Medulla oblongata (tissue), 1 donor: ENCODE measurements around the gene HOXA9.

ENCODE experiments used
- DNase-seq: peaks from one replicate; pipeline ENCODE4 v3.0.0-alpha.2; 2015; ENCODE audit errors: extremely low spot score

Gene HOXA9

GRCh38 chr7:27188386-27189294 lies 23.3 kb upstream of the HOXA9 start:
- no peak for DNase-seq

DNA sequence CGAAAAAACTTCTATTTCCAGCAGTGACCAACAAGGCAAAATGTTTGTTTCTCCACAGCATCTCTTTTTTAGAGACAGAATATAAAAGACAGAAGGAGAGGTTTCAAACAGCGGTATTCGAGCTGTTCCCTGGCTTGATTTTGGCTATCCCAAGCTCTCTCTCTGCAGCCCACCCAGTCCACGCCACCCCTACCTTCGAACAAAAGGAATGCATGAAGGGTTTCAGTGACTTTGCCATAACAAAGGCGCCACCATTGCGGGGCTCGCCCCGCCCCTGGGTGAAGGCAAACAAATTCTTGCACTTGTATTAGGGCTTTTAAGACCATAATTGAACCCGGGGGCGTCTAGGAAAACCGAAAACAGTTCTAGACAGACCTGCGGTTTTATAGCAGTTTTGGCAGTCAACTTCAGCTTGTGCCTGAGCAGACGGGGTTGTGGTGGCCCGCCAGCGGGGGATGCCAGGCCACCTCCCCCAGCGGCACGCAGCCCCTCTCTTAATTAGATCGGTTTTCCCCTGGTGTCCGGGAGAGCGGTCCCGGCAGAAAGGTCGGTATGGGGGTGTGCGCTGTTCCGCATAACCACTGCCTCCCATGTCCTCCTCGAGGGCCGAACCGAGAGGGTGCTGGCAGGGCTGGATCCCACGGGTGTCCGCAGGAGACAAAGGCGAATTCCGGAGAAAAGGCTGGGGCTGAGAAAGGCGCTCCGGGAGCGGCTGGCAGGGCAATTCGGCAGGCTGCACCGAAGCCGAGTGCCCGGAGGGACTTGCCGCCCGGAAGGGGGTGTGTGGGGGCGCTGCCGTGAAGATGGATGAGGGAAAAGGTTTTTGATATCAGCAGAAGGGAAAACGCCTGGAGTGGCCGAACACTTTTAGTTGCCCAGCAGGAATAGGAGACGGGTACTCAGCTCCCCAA lies 22.4 kb upstream of the HOXA9 start:
- no peak for DNase-seq

GRCh38 chr7:27186668-27187474 lies 21.5 kb upstream of the HOXA9 start:
- no peak for DNase-seq

GRCh38 chr7:27185854-27186667 lies 20.7 kb upstream of the HOXA9 start:
- DNase-seq, result no peak

DNA sequence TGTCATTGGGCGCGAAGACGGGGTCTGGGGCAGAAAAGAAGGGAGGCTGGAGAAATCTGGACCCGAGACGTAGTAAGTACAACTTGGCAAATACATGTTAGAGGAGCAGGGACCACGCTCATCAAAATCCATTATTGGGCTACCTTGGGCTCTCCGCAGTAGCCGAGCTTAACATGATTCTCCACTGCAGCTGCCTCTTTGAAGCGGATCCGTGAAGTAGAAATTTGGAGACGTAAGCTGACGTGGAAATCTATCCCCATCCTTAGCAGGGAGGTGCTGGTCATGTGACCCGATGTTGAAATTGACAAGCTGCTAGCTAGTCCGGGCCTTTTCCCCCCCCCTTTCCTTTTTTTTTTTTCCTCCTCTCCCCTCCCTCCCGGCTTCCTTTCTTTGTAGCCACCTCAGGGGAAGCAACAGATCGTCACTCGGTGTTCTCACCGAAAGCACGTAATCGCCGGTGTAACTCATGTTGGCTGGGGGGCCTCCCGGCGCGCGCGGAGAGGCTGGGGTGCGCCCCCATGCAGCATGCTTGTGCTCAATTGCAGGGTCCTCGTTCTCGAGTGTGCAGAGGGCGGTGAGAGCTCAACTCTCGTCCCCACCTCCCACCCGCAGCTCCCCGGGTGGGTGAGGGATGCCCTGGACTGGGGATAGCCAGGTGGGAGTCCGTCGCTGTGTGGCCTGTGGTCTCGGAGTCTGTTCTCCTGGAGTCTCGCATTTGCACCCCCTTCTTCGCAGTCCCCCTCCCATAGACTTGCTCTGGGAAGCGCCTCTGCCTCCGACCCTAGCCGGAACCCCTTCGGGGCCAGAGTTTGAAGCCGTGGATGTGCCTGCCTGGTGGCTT lies 19.9 kb upstream of the HOXA9 start, which contains the start of gene HOXA11:
HOXA11 (minus strand) TSS at position 220 of the 841 bp plus-strand sequence; CDS start at position 132, 88 bp downstream.
- no peak for DNase-seq

DNA sequence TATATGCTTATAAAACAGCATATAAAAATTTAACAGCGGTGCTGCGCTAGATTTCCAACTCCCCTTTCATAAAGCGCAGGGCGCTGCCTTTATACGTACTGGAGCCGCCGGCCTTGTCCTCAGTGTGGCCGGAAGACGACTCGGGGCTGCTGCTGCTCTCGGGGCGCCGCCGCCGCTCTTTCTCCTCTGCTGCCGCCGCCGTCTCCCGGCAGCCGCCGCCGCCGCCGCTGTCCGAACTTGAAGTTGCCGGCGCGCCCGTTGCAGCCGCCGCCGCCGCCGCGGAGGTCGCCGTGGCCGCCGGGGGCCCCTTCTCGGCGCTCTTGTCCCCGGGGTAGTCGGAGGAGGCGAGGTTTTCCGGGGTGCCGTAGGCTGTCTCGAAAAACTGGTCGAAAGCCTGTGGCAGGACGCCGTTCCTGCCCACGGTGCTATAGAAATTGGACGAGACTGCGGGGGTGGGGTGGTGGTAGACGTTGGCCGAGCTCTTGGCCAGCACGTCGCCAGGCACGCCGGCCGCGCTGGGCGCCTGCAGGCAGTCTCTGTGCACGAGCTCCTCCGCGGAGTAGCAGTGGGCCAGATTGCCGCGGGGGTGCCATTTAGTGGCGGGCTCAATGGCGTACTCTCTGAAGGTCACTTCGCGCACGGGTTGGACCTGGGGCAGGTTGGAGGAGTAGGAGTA lies 19.1 kb upstream of the HOXA9 start:
- no peak for DNase-seq

DNA sequence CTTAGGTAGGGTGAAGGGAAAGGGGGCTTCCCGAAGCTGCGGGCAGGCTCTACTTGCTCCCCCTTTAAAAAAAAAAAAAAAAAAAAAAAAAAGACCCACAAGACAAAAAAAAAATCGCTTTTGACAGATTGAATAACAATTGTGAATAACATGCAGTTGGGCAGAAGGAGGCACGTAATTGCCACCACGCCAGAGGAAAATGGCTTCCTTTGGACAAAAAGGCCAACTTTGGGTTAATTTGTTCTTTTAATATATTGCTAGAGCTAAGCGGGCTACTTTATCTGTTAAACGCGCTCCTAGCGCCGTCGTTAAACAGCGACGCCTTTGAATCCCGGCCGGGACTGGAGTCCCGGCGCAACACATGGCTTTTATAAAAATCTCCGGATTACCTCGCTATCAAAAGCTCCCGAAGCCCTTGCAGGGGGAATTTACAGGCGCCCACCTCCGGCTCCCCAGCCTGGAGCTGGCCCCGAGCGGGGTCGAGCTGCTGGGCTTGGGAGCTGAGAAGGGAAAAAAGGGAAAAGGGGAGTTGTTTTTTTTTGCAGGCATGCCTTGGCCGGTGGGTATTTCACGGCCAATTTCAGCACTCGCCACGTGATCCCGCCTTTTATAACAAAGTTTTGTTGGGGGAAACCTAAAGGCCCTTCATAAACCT lies 18.5 kb upstream of the HOXA9 start:
- DNase-seq, result no peak

DNA sequence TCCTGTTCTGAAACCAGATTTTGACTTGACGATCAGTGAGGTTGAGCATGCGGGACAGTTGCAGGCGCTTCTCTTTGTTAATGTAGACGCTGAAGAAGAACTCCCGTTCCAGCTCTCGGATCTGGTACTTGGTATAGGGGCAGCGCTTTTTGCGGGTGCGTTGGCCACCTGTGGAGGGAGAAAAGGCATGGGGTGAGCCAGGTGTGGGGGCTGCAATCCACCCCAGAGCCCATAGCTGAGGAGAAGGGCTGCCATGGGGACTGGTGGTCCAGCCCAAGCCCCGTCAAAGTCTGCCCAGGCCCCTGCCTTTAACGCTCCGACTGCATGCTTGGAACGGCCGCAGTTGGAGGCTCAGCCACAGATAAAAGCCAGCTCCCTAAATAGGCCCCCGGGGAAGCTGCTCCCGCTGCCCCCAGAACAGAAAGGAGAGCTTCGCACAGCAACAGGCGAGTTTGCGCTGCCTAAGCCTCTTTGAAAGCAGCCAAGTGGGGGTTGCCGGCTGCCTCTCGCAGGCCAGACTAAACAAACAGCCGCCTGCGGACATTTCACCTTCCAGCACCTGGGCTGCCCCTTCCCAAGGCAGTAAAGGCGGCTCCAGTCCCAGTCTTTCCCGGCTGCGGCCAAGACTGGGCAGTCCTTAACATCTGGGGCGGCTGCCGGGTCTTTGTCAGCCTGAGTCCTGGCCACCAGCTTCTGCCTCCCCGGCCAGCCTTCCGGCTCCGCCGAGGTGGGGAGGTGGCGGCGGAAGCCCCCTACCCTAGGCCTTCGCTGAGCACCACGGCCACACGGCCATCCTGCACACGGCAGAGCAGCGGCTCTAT lies 17.7 kb upstream of the HOXA9 start:
- no peak for DNase-seq

DNA sequence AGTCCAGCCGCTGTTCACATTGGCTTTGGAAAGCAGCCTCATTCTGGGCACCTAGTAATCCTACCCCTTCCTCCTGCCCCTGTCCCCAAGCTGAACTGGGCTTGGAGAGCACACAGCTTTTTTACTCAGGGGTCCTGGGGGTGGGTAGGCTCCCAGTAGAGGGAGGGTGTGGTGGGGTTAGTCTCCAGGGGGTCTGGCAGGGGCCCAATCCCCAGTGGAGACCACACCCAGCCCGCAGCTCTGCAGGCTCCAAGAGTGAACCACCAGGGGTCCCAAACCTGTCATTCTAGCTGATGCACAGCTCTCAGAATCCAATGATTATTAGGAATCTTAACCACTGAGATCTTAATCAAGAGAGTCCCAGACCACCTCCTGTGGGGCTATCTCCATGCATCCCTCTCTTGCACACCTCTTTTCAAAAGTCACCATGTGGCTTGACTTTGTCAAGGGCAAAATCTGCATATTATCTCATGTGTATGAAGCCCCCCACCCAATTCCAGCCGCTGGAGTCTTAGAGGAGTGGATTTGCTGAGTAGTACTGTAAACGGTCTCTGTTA lies 17.0 kb upstream of the HOXA9 start:
- no peak for DNase-seq

DNA sequence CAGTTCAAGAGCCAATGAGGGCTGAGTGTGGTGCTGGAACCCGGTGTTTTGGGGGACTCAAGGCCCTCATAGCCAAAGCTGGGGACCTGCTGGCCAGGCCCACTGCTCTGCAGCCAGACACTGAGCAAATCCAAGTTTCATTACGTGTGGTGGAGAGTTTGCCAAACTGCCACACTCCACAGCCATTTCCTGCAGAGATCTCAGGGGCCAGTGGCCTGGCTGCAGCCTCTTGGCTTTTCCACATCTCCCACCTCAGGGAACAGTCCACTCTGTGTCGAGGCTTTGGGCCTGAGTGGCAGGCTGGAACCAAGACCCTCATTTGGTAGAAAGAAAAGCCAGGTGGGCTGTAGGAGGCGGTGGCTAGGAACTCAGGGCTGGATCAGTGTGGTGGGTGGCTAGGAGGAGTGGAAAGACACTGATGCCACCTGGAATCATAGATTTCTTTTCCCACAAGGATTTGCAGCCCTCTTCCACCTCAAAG lies 16.5 kb upstream of the HOXA9 start:
- no peak for DNase-seq

- no peak for DNase-seq
These were observed 15.4 kb upstream of the HOXA9 start for GRCh38 chr7:27180431-27181420.

GRCh38 chr7:27179503-27180430 lies 14.4 kb upstream of the HOXA9 start:
- DNase-seq, result peak; percentile 61

DNA sequence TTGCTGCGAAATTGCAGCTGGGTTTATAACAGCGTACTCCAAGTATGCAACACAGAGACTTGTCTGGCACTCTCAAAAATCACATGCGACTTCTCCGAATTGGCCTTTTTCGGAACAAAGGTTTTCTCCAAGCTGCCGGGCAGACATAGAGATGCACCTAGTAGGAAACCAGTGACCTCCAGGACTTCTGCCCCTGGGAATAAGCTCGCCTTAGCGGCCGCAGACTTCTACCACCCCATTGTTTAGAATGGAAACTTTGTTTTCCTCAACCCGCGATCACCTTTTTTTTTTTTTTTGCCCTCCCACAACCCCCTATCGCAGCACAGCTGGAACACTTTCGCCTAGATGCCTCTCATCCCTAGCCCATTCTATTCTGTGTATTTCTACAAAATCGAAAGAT lies 13.7 kb upstream of the HOXA9 start:
- DNase-seq, result no peak

DNA sequence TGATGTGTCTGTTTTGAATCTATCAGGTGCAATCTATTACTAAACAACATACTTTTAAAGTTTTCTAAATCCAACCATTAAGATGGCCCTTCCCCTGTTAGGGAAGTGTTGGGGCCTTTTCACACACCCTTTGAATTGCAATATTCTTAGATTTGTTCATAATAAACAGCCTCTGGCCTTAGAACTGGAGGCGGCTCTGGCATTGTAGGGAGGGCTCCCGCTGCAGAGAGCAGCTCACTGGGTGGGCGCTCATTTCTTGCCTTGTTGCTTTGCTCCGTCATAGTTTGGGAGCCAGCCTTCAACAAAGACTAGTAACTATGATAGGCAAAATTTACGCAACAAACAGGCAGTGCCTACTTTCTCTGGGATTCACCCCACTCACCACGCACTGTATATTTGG lies 13.0 kb upstream of the HOXA9 start:
- no peak for DNase-seq

DNA sequence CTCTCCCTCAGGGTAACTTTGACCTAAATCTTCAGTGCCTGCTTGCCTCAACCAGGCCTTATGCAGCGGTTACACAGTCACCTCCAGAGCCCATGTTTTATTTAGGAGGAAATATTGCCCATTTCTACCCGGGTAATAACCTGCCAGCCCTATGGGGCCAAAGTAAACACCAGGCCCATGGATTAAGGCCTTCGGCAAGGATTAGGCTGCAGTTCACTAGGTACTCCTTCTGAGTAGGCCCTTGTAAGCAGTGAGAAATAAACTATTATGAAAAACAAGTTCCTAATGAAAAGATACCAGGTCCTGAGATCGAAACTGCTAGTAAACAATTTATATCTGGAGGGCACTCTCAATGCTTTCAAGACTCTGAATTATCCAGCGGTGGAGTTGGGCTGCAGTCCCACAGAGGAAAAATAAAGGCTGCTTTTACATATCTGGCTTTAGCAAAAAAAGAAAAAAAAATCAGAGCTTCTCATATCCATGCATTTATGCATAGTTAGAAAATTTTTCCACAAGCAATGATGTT lies 12.5 kb upstream of the HOXA9 start:
- no peak for DNase-seq
